Psoas muscle (tissue), 8 donors: ENCODE data around the gene HECW1. TPM values are rescaled to one million over a fixed set of nuclear protein-coding genes. Genes with fewer than 3 reads are reported as not detected.

Experiments
- ATAC-seq, 4 donors: fragments of 200-7000 bp; cut with Tn5 transposase; one replicate each; pipeline ENCODE4 v1.9.1; 2020; ENCODE audit warnings: moderate library complexity in 3 of 4, mild to moderate bottlenecking in 2 of 4
- DNase-seq, 2 donors: peaks; one replicate each; pipeline ENCODE4 v3.0.0-alpha.2; 2020
- H3K27ac ChIP-seq: fragments of 200-600 bp; one replicate; pipeline ENCODE4 v1.8.0; 2022
- H3K27me3 ChIP-seq, 3 donors: fragments of 200-600 bp in 1 of 3; one replicate each; pipeline versions ENCODE4 v1.6.1 to v1.8.0; 2013 to 2022; ENCODE audit warnings: low read length in 2 of 3, mild to moderate bottlenecking in 2 of 3, moderate library complexity in 1 of 3; ENCODE audit not compliant: insufficient read depth in 3 of 3
- H3K36me3 ChIP-seq, 2 donors: fragments of 200-600 bp in 1 of 2; one replicate each; pipeline versions ENCODE4 v1.6.1 to v1.8.0; 2013 to 2022; ENCODE audit warnings: low read depth in 1 of 2, mild to moderate bottlenecking in 1 of 2, moderate library complexity in 1 of 2; ENCODE audit not compliant: insufficient read depth in 1 of 2
- H3K4me1 ChIP-seq: fragments of 200-600 bp; one replicate; pipeline ENCODE4 v1.8.0; 2022
- H3K4me3 ChIP-seq: fragments of 200-600 bp; one replicate; pipeline ENCODE4 v1.8.0; 2022; ENCODE audit warnings: mild to moderate bottlenecking
- H3K9me3 ChIP-seq: fragments of 200-600 bp; one replicate; pipeline ENCODE4 v1.8.0; 2022
- CTCF ChIP-seq: fragments of 200-600 bp; IDR thresholded peaks from one replicate; pipeline ENCODE4 v1.8.0; 2022; ENCODE audit warnings: antibody characterized with exemption
- WGBS, 3 donors: extraction: QIAGEN DNeasy Blood & Tissue Kit; methylation state at CpG; one replicate each; pipeline versions ENCODE4 v1.1.6 to v1.1.7; 2013; 5-methylcytosine and 5-hydroxymethylcytosine counted together
- intact Hi-C, 2 donors: fragments of 100-400 bp; cut with DNase I; formaldehyde crosslinking; loops; one replicate each; pipeline versions ENCODE4 v1.11.0 to v1.14.2; 2022
- polyA plus RNA-seq, 3 donors: library from polyadenylated mRNA; stranded (reverse); fragments of 200-250 nt; gene quantifications; one replicate each; pipeline ENCODE4 v1.2.3, GENCODE V29; 2013
- total RNA-seq, 4 donors: library from RNA; stranded (reverse); fragmentation: NEBNext Ultra II Directional in 2 of 4; extraction: Animal tissue kit (Norgen Biotek cat#: 25700) in 2 of 4; gene quantifications; one replicate each; pipeline versions ENCODE4 v1.2.1 to v1.2.4, GENCODE V29; 2021 to 2023
- donor health status: healthy with polysubstance abuse.
- donor health status: DM: no; HTN: no; CAD: no; lungs with moderate emphysema.
- donor health status: Bipolar disorder and iron deficiency.
- donor health status: healthy.
- donor health status: DM: yes; HTN: yes; CAD: no.
- donor health status: DM: no; HTN: no; CAD: no.
- donor health status: DM: no; HTN: no; CAD: no.
- donor health status: DM: yes; HTN: yes; CAD: no.

HECW1 gene
- total and polyA plus RNA-seq, 7 donors = 0.07 to 2.8 (median 1.0) TPM

DNA sequence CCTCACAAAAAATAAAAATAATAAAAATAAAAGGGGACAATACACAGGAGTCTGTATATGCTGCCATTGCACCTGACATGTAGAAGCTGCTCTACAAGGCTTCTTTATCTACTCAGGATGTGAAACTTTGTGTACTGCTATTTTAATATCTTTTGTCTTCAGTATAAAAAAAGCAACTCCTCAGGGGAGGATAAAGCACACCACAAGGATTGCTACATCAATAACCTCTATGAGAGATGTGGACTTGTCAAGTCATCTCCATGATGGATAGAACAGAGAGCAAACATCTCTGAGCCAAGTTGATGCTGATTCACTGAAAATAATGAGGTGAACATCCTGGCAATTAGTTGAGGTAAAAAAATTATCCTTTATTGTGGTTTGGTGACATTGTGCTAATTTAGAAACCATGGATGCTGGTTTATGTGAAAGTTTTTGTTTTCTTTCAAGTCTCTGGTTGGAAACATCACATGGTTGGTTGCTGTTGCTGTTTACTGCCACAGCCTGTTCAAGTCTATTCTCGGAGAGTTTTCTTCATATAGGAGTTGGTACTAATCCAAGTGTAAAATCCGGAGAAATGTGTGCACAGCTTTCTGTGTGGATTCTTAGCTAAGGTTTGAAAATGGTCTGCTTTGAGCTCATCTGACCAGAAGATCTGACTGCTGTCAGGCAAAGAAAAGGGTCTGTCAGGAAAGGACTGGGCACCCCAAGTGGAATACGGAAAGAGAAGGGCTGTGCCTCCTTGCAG, 1.5 kb upstream of the HECW1 start:
- no peaks in the 10 kb centered on the region for H3K9me3 ChIP-seq
- ATAC-seq (no peak), DNase-seq (no peak)
- no peaks in the 10 kb centered on the region for H3K36me3 ChIP-seq
- TF ChIP-seq CTCF = no peak
- intact Hi-C loops = no loop called here
- 17 to 31% (median 17%) methylated on average over 3 of the region's 3 CpGs for WGBS, 3 donors
- H3K4me1 ChIP-seq = peaks cover 7% of the 10 kb centered on the region
- H3K27me3 ChIP-seq = peaks cover 7 to 73% (median 27%) of the 10 kb centered on the region in 3 donors
- no peak overlapping the region for H3K27ac ChIP-seq
- no peak overlapping the region for H3K4me3 ChIP-seq

- Histone ChIP-seq H3K4me3 (no peak overlapping the region), H3K27ac (no peak overlapping the region), H3K36me3 (no peaks in the 10 kb centered on the region), H3K4me1 (peaks cover 7% of the 10 kb centered on the region), H3K9me3 (no peaks in the 10 kb centered on the region), H3K27me3 (peaks cover 7 to 79% (median 27%) of the 10 kb centered on the region in 3 donors)
- intact Hi-C loops = no loop called here
- no peak for ATAC-seq
- 18 to 19% (median 18%) methylated on average over 17 of the region's 17 CpGs for WGBS, 3 donors
- no peak for DNase-seq
- TF ChIP-seq CTCF = no peak
These were observed 603 bp upstream of the HECW1 start for GRCh38 chr7:43111630-43112458.

GRCh38 chr7:43112941-43113621, 634 bp downstream of the HECW1 start:
- ATAC-seq (peak in 3 of 4 donors; percentile 19 to 53 (median 21)), DNase-seq (peak; percentile 21 to 54)
- peaks cover 7 to 79% (median 27%) of the 10 kb centered on the region in 3 donors for H3K27me3 ChIP-seq
- no peak for TF ChIP-seq CTCF
- intact Hi-C loops = no loop called here
- H3K27ac ChIP-seq = no peak overlapping the region
- peaks cover 7% of the 10 kb centered on the region for H3K4me1 ChIP-seq
- H3K4me3 ChIP-seq = peak overlapping the region; percentile 56
- 0 to 1% (median 1%) methylated on average over 43 to 64 of the region's 64 CpGs for WGBS, 3 donors
- H3K9me3 ChIP-seq = no peaks in the 10 kb centered on the region
- H3K36me3 ChIP-seq = no peaks in the 10 kb centered on the region

DNA sequence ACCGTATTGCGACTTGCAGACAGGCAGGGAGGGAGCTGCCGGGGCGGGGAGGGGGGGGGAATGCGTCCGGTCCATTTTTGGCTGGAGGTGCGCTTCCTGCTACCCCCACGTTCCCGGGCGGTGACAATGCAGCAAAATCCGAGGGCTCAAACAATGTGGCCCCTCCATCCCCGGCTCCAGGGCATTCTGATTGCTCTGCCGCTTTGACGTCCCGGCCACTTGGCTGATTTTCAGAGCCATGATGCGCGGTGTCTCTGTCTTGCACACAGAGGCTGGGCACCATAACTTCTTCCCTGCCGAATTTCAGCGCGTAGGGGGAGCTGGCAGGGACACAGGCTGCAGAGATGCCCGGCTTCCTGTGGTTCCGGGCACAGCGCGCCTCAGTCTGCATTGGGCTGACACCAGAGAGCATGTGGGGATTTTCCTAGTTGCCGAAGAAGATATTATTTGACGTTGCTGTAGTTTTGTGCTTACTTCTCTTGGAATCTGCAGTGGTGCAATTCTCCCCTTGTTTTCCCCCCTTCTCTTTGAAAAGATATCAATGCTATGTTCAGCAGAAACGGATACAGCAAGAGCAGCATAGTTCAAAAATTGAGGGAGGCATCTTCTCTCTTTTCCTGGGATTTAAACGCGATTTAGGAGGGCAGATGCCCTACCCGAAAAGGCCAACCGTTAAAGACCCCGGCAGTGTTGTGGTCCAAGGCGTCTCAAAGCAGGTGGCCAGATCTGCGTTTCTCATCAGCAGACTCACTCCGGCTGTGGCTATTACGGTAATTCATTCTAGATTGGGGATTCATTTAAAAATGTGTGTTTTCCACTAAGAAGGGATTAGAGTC, 1.4 kb downstream of the HECW1 start:
- Histone ChIP-seq H3K4me3 (peak overlapping the region; percentile 56), H3K4me1 (peaks cover 7% of the 10 kb centered on the region), H3K9me3 (no peaks in the 10 kb centered on the region), H3K27me3 (peaks cover 7 to 78% (median 25%) of the 10 kb centered on the region in 3 donors), H3K36me3 (no peaks in the 10 kb centered on the region), H3K27ac (no peak overlapping the region)
- no peak for TF ChIP-seq CTCF
- no peak for ATAC-seq
- intact Hi-C loops = no loop called here
- 3 to 4% (median 4%) methylated on average over 33 to 36 of the region's 36 CpGs for WGBS, 3 donors
- no peak for DNase-seq
